Femur (tissue), 1 donor: ENCODE data around the gene RAB14.
"Not testable (repeated sequence)": the region's sequence is repeated elsewhere in the genome, so short reads cannot be mapped to it uniquely, and the experiment has no call there.

Experiments used
- DNase-seq: peaks from one replicate; pipeline ENCODE4 v3.0.0-alpha.2; 2017

Gene RAB14

GRCh38 chr9:121153642-121154041 is 48.0 kb downstream of the RAB14 start:
- no peak for DNase-seq

DNA sequence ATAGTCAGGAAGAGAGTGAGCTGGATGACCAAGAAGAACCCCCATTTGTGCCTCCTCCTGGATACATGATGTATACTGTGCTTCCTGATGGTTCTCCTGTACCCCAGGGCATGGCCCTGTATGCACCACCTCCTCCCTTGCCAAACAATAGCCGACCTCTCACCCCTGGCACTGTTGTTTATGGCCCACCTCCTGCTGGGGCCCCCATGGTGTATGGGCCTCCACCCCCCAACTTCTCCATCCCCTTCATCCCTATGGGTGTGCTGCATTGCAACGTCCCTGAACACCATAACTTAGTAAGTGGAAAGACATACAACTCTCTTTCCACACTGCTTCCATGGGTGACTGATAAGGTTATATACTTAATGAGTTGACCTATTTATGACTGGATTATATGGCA is 51.5 kb downstream of the RAB14 start:
- no peak for DNase-seq

GRCh38 chr9:121144482-121144881 is 57.2 kb downstream of the RAB14 start:
- no peak for DNase-seq

GRCh38 chr9:121143771-121144170 is 57.9 kb downstream of the RAB14 start:
- no peak for DNase-seq

- no peak for DNase-seq
These were observed 60.0 kb downstream of the RAB14 start for GRCh38 chr9:121141706-121142105.

- DNase-seq = no peak
These were observed 60.4 kb downstream of the RAB14 start for GRCh38 chr9:121141306-121141705.

DNA sequence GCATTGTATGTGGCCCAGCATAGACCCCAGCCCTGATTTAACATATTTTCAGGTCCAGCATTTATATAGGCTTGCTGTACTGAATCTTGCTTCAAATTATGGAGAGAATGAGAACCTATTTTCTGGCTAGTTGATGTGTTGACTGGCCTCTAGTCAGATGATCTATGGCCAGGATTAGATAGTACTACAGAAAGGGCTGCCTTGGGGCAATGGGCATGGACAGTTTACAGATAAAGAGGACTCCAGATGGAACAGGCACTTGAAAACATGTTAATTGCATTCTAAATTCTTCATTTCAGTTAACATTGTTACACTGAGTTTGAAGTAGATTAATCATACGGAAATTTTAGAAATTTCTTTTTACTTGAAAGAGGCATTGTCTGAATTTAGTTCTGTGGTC is 61.5 kb downstream of the RAB14 start:
- no peak for DNase-seq

DNA sequence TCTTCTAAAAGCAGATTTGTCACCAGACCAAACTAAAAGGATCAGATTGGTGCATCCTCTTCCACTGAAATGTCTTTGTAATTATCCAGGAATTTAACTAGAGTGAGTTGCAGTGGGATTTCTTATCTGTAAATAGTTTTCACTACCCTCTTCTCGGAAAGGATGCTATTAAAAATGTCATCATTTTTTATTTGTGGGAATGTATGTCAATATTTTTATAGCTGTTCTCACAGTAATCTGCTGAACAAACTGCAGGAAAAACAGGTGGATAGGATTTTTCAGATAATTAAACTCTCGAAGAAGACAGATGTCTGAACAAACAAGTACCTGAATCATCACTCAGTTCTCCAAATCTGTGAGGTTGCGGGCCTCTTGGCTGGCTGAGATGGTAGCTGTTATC is 62.7 kb downstream of the RAB14 start:
- no peak for DNase-seq

- DNase-seq = no peak
These were observed 63.1 kb downstream of the RAB14 start for GRCh38 chr9:121138561-121138960.

- DNase-seq = no peak
These were observed 66.0 kb downstream of the RAB14 start for GRCh38 chr9:121135642-121136041.

- no peak for DNase-seq
These were observed 68.4 kb downstream of the RAB14 start for GRCh38 chr9:121133104-121133816.

GRCh38 chr9:121129384-121129783 is 72.3 kb downstream of the RAB14 start:
- DNase-seq = not testable (repeated sequence)
